T-cell (primary cell): ENCODE results near the gene MICA. TPM values are rescaled to one million over a fixed set of nuclear protein-coding genes. Genes with fewer than 3 reads are reported as not detected.
"Not testable (repeated sequence)": the region's sequence is repeated elsewhere in the genome, so short reads cannot be mapped to it uniquely, and the experiment has no call there.

ENCODE experiments used
- ATAC-seq, 4 experiments: fragments of 200-7000 bp in 3 of 4; fragments of 150-1000 bp in 1 of 4; cut with Tn5 transposase; replicated peaks in 1 of 4; 1 replicate in 3 of 4; 2 replicates in 1 of 4; pipeline ENCODE4 v1.10.0; 2021; ENCODE audit warnings: moderate library complexity in 3 of 4, mild to moderate bottlenecking in 2 of 4, moderate number of reproducible peaks in 1 of 4
- CTCF ChIA-PET, 2 donors: fragments of 300-600 bp; sonication (Branson Sonifier 250); formaldehyde crosslinking; loops; one replicate each; lab custom pipeline; 2022; ENCODE audit warnings: antibody characterized with exemption in 2 of 2; lab: Charles Lee
- POLR2A ChIA-PET, 2 donors: fragments of 300-600 bp; sonication (Branson Sonifier 250); formaldehyde crosslinking; loops; one replicate each; lab custom pipeline; 2022; ENCODE audit warnings: antibody characterized with exemption in 2 of 2; lab: Charles Lee
- DNase-seq, 35 experiments: peaks; one replicate each; pipeline versions ENCODE4 v3.0.0 to v3.0.0-alpha.2; 2013 to 2023
- H3K27ac ChIP-seq: one replicate; pipeline ENCODE4 v1.5.1; 2013; ENCODE audit warnings: low read length
- H3K27me3 ChIP-seq, 2 experiments: replicated peaks in 1 of 2; 1 replicate in 1 of 2; 2 replicates in 1 of 2; pipeline versions ENCODE4 v1.6.1 to v1.7.0; 2013; ENCODE audit warnings: low read length in 1 of 2, mixed read lengths in 1 of 2; ENCODE audit not compliant: control insufficient read depth in 2 of 2, insufficient read depth in 2 of 2; ENCODE audit errors: extremely low read depth in 1 of 2
- H3K36me3 ChIP-seq, 2 donors: 1 replicate in 1 of 2; 2 replicates in 1 of 2; pipeline versions ENCODE4 v1.6.1 to v1.7.0; 2013; ENCODE audit warnings: low read length in 1 of 2; ENCODE audit not compliant: control insufficient read depth in 2 of 2, insufficient read depth in 1 of 2; ENCODE audit errors: extremely low read depth in 1 of 2
- H3K4me1 ChIP-seq, 2 experiments: 1 replicate in 1 of 2; 2 replicates in 1 of 2; pipeline versions ENCODE4 v1.6.1 to v1.7.0; 2013; ENCODE audit warnings: low read length in 2 of 2, mixed read lengths in 1 of 2; ENCODE audit not compliant: insufficient read depth in 2 of 2, control insufficient read depth in 1 of 2; ENCODE audit errors: extremely low read depth in 1 of 2
- H3K4me3 ChIP-seq, 2 donors: 1 replicate in 1 of 2; 2 replicates in 1 of 2; pipeline versions ENCODE4 v1.5.1 to v1.7.0; 2013; ENCODE audit warnings: mild to moderate bottlenecking in 2 of 2, low read length in 1 of 2, moderate library complexity in 1 of 2; ENCODE audit not compliant: control insufficient read depth in 1 of 2; ENCODE audit errors: extremely low read depth in 1 of 2
- H3K9me3 ChIP-seq: 2 replicates; pipeline ENCODE4 v1.7.0; 2013
- H3K27ac Mint-ChIP-seq, 2 donors: one replicate each; pipeline ENCODE4 v1.8.0; 2020 to 2021; ENCODE audit warnings: mild to moderate bottlenecking in 2 of 2, mixed read lengths in 2 of 2
- H3K27me3 Mint-ChIP-seq, 2 donors: one replicate each; pipeline ENCODE4 v1.8.0; 2021 to 2022; ENCODE audit warnings: mixed read lengths in 2 of 2
- H3K36me3 Mint-ChIP-seq: one replicate; pipeline ENCODE4 v1.8.0; 2021; ENCODE audit warnings: mixed read lengths
- H3K4me1 Mint-ChIP-seq, 3 donors: one replicate each; pipeline ENCODE4 v1.8.0; 2020 to 2022; ENCODE audit warnings: mixed read lengths in 3 of 3, mild to moderate bottlenecking in 1 of 3
- H3K4me3 Mint-ChIP-seq, 3 donors: one replicate each; pipeline ENCODE4 v1.8.0; 2020 to 2022; ENCODE audit warnings: mild to moderate bottlenecking in 3 of 3, mixed read lengths in 3 of 3, moderate library complexity in 3 of 3
- H3K9me3 Mint-ChIP-seq, 3 donors: one replicate each; pipeline ENCODE4 v1.8.0; 2020 to 2022; ENCODE audit warnings: mixed read lengths in 3 of 3
- WGBS: methylation state at CpG from one replicate; pipeline ENCODE4 v1.1.5; 2013; ENCODE audit warnings: missing lambda C conversion rate; ENCODE audit not compliant: insufficient coverage; 5-methylcytosine and 5-hydroxymethylcytosine counted together
- total RNA-seq, 35 experiments: library from RNA in 6 of 35; stranded (reverse) in 6 of 35; fragments of 120-200 nt in 1 of 35; gene quantifications; one replicate each; pipeline versions ENCODE4 v1.2.1 to v1.2.4 and lab custom pipeline; 2013 to 2026

MICA gene
- total RNA-seq, 5 donors from 2014 or later (not counting 1 experiment from before 2014, with no cell fraction given), result 5.5 to 24.0 (median 14.9) TPM

- no peak overlapping the region for H3K4me3 ChIP-seq
- DNase-seq, result no peak
- Mint-ChIP-seq H3K9me3 (no peaks in the 10 kb centered on the region), H3K27ac (no peak overlapping the region), H3K4me3 (no peak overlapping the region), H3K27me3 (peaks cover 0 to 4% of the 10 kb centered on the region in 2 donors), H3K36me3 (no peaks in the 10 kb centered on the region), H3K4me1 (no peaks in the 10 kb centered on the region)
- ATAC-seq, result no peak
- ChIA-PET POLR2A (interaction anchor here in 1 of 2 donors (0.7 kb wide), 1 partner anchor 15 kb away, joined by 3 read pairs; no protein-coding TSS in a partner anchor), CTCF (no interaction called here)
- peaks cover 0 to 7% of the 10 kb centered on the region in 2 experiments for H3K27me3 ChIP-seq
- H3K4me1 ChIP-seq, result no peaks in the 10 kb centered on the region
- H3K9me3 ChIP-seq, result no peaks in the 10 kb centered on the region
- H3K27ac ChIP-seq, result no peak overlapping the region
- 78% methylated on average over 2 of the region's 3 CpGs for WGBS
- no peaks in the 10 kb centered on the region for H3K36me3 ChIP-seq
Observed at GRCh38 chr6:31386099-31386498, 17.3 kb upstream of the MICA start.

GRCh38 chr6:31386977-31387376, 16.4 kb upstream of the MICA start:
- CTCF ChIA-PET, result no interaction called here
- H3K9me3 ChIP-seq, result no peaks in the 10 kb centered on the region
- POLR2A ChIA-PET, result no interaction called here
- peaks cover 0 to 7% of the 10 kb centered on the region in 2 experiments for H3K27me3 ChIP-seq
- no peak overlapping the region for H3K27ac ChIP-seq
- Mint-ChIP-seq H3K36me3 (no peaks in the 10 kb centered on the region), H3K4me3 (no peak overlapping the region), H3K27ac (no peak overlapping the region), H3K4me1 (no peaks in the 10 kb centered on the region), H3K27me3 (peaks cover 0 to 4% of the 10 kb centered on the region in 2 donors), H3K9me3 (no peaks in the 10 kb centered on the region)
- no peak overlapping the region for H3K4me3 ChIP-seq
- DNase-seq, result no peak
- H3K36me3 ChIP-seq, result no peaks in the 10 kb centered on the region
- no peaks in the 10 kb centered on the region for H3K4me1 ChIP-seq
- ATAC-seq, result no peak
- 86% methylated on average over 1 of the region's 1 CpG for WGBS

GRCh38 chr6:31388916-31389801, 14.2 kb upstream of the MICA start:
- H3K27ac Mint-ChIP-seq, ATAC-seq, H3K27ac ChIP-seq, DNase-seq, H3K27me3 ChIP-seq, H3K27me3 Mint-ChIP-seq, H3K36me3 ChIP-seq, H3K4me3 ChIP-seq, H3K4me3 Mint-ChIP-seq, CTCF ChIA-PET, H3K4me1 ChIP-seq, H3K9me3 ChIP-seq, POLR2A ChIA-PET, H3K4me1 Mint-ChIP-seq, H3K9me3 Mint-ChIP-seq, H3K36me3 Mint-ChIP-seq: not testable (repeated sequence)
- WGBS, result no CpG with 5 or more reads among the region's 13 CpGs

GRCh38 chr6:31389802-31390132, 13.6 kb upstream of the MICA start:
- H3K9me3 ChIP-seq, POLR2A ChIA-PET, ATAC-seq, H3K9me3 Mint-ChIP-seq, H3K27me3 Mint-ChIP-seq, H3K27ac ChIP-seq, H3K4me1 ChIP-seq, H3K27ac Mint-ChIP-seq, H3K27me3 ChIP-seq, H3K4me1 Mint-ChIP-seq, H3K4me3 ChIP-seq, DNase-seq, H3K4me3 Mint-ChIP-seq: not testable (repeated sequence)
- CTCF ChIA-PET, result interaction anchor here (0.6 to 1.1 kb wide), 3 partner anchors 32 to 128 kb away, joined by 3 to 4 read pairs (median 3); no protein-coding TSS in a partner anchor
- peaks cover 12% of the 10 kb centered on the region for H3K36me3 Mint-ChIP-seq
- peaks cover 0 to 13% of the 10 kb centered on the region in 2 donors for H3K36me3 ChIP-seq

- ChIA-PET CTCF (interaction anchor here in 1 of 2 donors (0.6 kb wide), 1 partner anchor 24 kb away, joined by 3 read pairs; no protein-coding TSS in a partner anchor), POLR2A (no interaction called here)
- no peaks in the 10 kb centered on the region for H3K27me3 ChIP-seq
- ATAC-seq (no peak), DNase-seq (no peak)
- H3K4me3 Mint-ChIP-seq, result no peak overlapping the region
- no peak overlapping the region for H3K27ac Mint-ChIP-seq
- peaks cover 22 to 28% (median 24%) of the 10 kb centered on the region in 3 donors for H3K4me1 Mint-ChIP-seq
- H3K9me3 ChIP-seq, result no peaks in the 10 kb centered on the region
- H3K36me3 Mint-ChIP-seq, result peaks cover 16% of the 10 kb centered on the region
- H3K27me3 Mint-ChIP-seq, result no peaks in the 10 kb centered on the region
- no peaks in the 10 kb centered on the region for H3K9me3 Mint-ChIP-seq
- H3K4me1 ChIP-seq, result peaks cover 6 to 14% of the 10 kb centered on the region in 2 experiments
- WGBS, result 85% methylated on average over 5 of the region's 5 CpGs
- H3K4me3 ChIP-seq, result no peak overlapping the region
- H3K27ac ChIP-seq, result no peak overlapping the region
- H3K36me3 ChIP-seq, result peaks cover 0 to 17% of the 10 kb centered on the region in 2 donors
Observed at GRCh38 chr6:31393932-31394331, 9.5 kb upstream of the MICA start.

GRCh38 chr6:31394381-31394780, 9.0 kb upstream of the MICA start:
- DNase-seq, result no peak
- CTCF ChIA-PET, result no interaction called here
- Histone ChIP-seq H3K4me1 (peaks cover 6 to 17% of the 10 kb centered on the region in 2 experiments), H3K9me3 (no peaks in the 10 kb centered on the region), H3K4me3 (no peak overlapping the region), H3K27me3 (no peaks in the 10 kb centered on the region), H3K27ac (no peak overlapping the region), H3K36me3 (peaks cover 0 to 17% of the 10 kb centered on the region in 2 donors)
- POLR2A ChIA-PET, result no interaction called here
- WGBS, result no CpG with 5 or more reads among the region's 4 CpGs
- H3K27me3 Mint-ChIP-seq, result no peaks in the 10 kb centered on the region
- ATAC-seq, result no peak
- H3K36me3 Mint-ChIP-seq, result peaks cover 16% of the 10 kb centered on the region
- no peaks in the 10 kb centered on the region for H3K9me3 Mint-ChIP-seq
- H3K27ac Mint-ChIP-seq, result no peak overlapping the region
- H3K4me1 Mint-ChIP-seq, result peaks cover 24 to 32% (median 26%) of the 10 kb centered on the region in 3 donors
- no peak overlapping the region for H3K4me3 Mint-ChIP-seq
